OCI-LY7 (cell line): ENCODE results near the gene HLA-DMB.

Experiments
- CTCF ChIP-seq: fragments of 200-600 bp; sonication (generic); conservative IDR thresholded peaks from 2 replicates; pipeline ENCODE4 v1.5.1; 2014; ENCODE audit warnings: mild to moderate bottlenecking, antibody characterized with exemption, low read length, moderate library complexity, mixed read lengths
- EZH2phosphoT487 ChIP-seq: fragments of 200-600 bp; sonication (generic); IDR thresholded peaks from 2 replicates; pipeline ENCODE4 v1.6.1; 2018; ENCODE audit warnings: low read depth, borderline replicate concordance, mild to moderate bottlenecking, mixed run types, antibody characterized with exemption, low read length, moderate library complexity, mixed read lengths

GRCh38 chr6:32885698-32886286 is 55.0 kb downstream of the HLA-DMB start:
- TF ChIP-seq CTCF: peak; percentile 86
- no peak for TF ChIP-seq EZH2phosphoT487
